K562 (cell line): ENCODE measurements around the gene ENTPD6. TPM values are rescaled to one million over a fixed set of nuclear protein-coding genes. Genes with fewer than 3 reads are reported as not detected.

ENCODE experiments used
- ATAC-seq: fragments of 200-7000 bp; cut with Tn5 transposase; 3 replicates; pipeline ENCODE4 v1.9.1; 2020; ENCODE audit warnings: moderate library complexity
- BruUV-seq: library from RNA; stranded (reverse); fragments of 400-500 nt; replicated peaks from 2 replicates; lab custom pipeline; 2021; lab: Mats Ljungman, UMichigan
- CTCF ChIA-PET: fragments of 300-600 bp; formaldehyde crosslinking; extraction: SDS; loops from one replicate; lab custom pipeline; 2021; ENCODE audit warnings: low intra/inter-chr PET ratio; lab: Yijun Ruan, JAX
- POLR2A ChIA-PET: fragments of 300-600, 350-650 bp; sonication (Branson Sonifier 250); formaldehyde crosslinking; extraction: SDS; loops from one replicate; lab custom pipeline; 2021; ENCODE audit warnings: antibody characterized with exemption, inconsistent platforms; lab: Yijun Ruan, JAX
- DNase-seq, 4 experiments: peaks; one replicate each; pipeline versions ENCODE4 v3.0.0 to v3.0.0-alpha.2; 2011 to 2018; ENCODE audit warnings: low spot score in 3 of 4, mixed read lengths in 3 of 4; ENCODE audit errors: extremely low read depth in 1 of 4
- FAIRE-seq: peaks from 2 replicates; lab custom pipeline; 2011; peaks lifted over from hg19 to GRCh38; lab: Jason Lieb, UNC
- H2AFZ ChIP-seq: 2 replicates; pipeline ENCODE4 v1.6.0; 2011; ENCODE audit warnings: low read depth, low read length, control low read depth, inconsistent platforms
- H3K27ac ChIP-seq: fragments of 200-600 bp; 3 replicates; pipeline ENCODE4 v1.8.0; 2011; ENCODE audit warnings: low read depth, mild to moderate bottlenecking, control low read depth, inconsistent platforms, low read length, moderate library complexity, mixed read lengths; ENCODE audit errors: extremely low read depth
- H3K27me3 ChIP-seq, 2 experiments: fragments of 300-600 bp in 1 of 2; 2 replicates in 1 of 2; 3 replicates in 1 of 2; pipeline versions ENCODE4 v1.6.0 to v1.8.0; 2011; ENCODE audit warnings: inconsistent platforms in 2 of 2, low read length in 2 of 2, mild to moderate bottlenecking in 1 of 2, mixed read lengths in 1 of 2, moderate library complexity in 1 of 2; ENCODE audit not compliant: control insufficient read depth in 2 of 2, insufficient read depth in 2 of 2
- H3K36me3 ChIP-seq: fragments of 300-600 bp; 3 replicates; pipeline ENCODE4 v1.8.0; 2011; ENCODE audit warnings: mild to moderate bottlenecking, low read length, inconsistent platforms; ENCODE audit not compliant: control insufficient read depth, insufficient read depth
- H3K4me1 ChIP-seq, 2 experiments: fragments of 200-600 bp in 1 of 2; replicated peaks in 1 of 2; 2 replicates in 1 of 2; 3 replicates in 1 of 2; pipeline versions ENCODE4 v1.5.1 to v1.8.0; 2011; ENCODE audit warnings: inconsistent platforms in 2 of 2, low read length in 2 of 2, mild to moderate bottlenecking in 1 of 2, mixed read lengths in 1 of 2, moderate library complexity in 1 of 2; ENCODE audit not compliant: control insufficient read depth in 2 of 2, insufficient read depth in 2 of 2
- H3K4me2 ChIP-seq: 2 replicates; pipeline ENCODE4 v1.6.1; 2011; ENCODE audit warnings: low read length, control low read depth, inconsistent platforms, mixed read lengths; ENCODE audit not compliant: insufficient read depth
- H3K4me3 ChIP-seq: fragments of 200-600 bp; sonication (generic), shearing (Covaris generic); 2 replicates; pipeline ENCODE4 v1.5.1; 2016; ENCODE audit warnings: control low read depth, inconsistent platforms
- H3K79me2 ChIP-seq: fragments of 200-600 bp; 3 replicates; pipeline ENCODE4 v1.8.0; 2011; ENCODE audit warnings: low read length, inconsistent platforms; ENCODE audit not compliant: control insufficient read depth, insufficient read depth
- H3K9ac ChIP-seq, 2 experiments: 2 replicates each; pipeline versions ENCODE4 v1.6.0 to v1.6.1; 2011; ENCODE audit warnings: low read depth in 2 of 2, low read length in 2 of 2, control low read depth in 1 of 2, inconsistent platforms in 1 of 2, mild to moderate bottlenecking in 1 of 2, mixed read lengths in 1 of 2; ENCODE audit not compliant: insufficient read depth in 1 of 2
- H3K9me1 ChIP-seq: one replicate; pipeline ENCODE4 v1.6.0; 2011; ENCODE audit warnings: inconsistent platforms, mild to moderate bottlenecking, low read length, moderate library complexity; ENCODE audit not compliant: control insufficient read depth, insufficient read depth
- H3K9me3 ChIP-seq: replicated peaks from 2 replicates; pipeline ENCODE4 v1.5.1; 2011; ENCODE audit warnings: low read depth, low read length, inconsistent platforms; ENCODE audit not compliant: control insufficient read depth, insufficient read depth
- H4K20me1 ChIP-seq: replicated peaks from 2 replicates; pipeline ENCODE4 v1.6.1; 2011; ENCODE audit warnings: low read length, inconsistent platforms, mixed read lengths; ENCODE audit not compliant: control insufficient read depth, insufficient read depth
- CREB5 ChIP-seq: fragments of 250-450 bp; sonication (Bioruptor Pico); IDR thresholded peaks from 2 replicates; pipeline ENCODE4 v1.5.0; 2020; ENCODE audit warnings: mild to moderate bottlenecking
- FOXJ2 ChIP-seq: fragments of 200-800 bp; sonication (Bioruptor generic); IDR thresholded peaks from 2 replicates; pipeline ENCODE4 v1.6.1; 2016; ENCODE audit warnings: missing genetic modification characterization, missing compliant biosample characterization
- POLR3A ChIP-seq: IDR thresholded peaks from 2 replicates; pipeline ENCODE4 v1.6.1; 2011; ENCODE audit warnings: borderline replicate concordance, mild to moderate bottlenecking, moderate library complexity; ENCODE audit not compliant: insufficient read length, insufficient read depth; ENCODE audit errors: extremely low read depth
- RAD21 ChIP-seq, 2 experiments: fragments of 250-450 bp in 1 of 2; fragments of 450-650 bp in 1 of 2; sonication (Bioruptor Pico) in 1 of 2; formaldehyde crosslinking in 1 of 2; IDR thresholded peaks in 1 of 2; conservative IDR thresholded peaks in 1 of 2; 2 replicates each; pipeline versions ENCODE4 v1.4.0 to v1.8.0; 2020 to 2022; ENCODE audit warnings: mild to moderate bottlenecking in 2 of 2, moderate library complexity in 1 of 2
- STAT5B ChIP-seq: fragments of 250-450 bp; sonication (Bioruptor Pico); IDR thresholded peaks from 2 replicates; pipeline ENCODE4 v1.8.0; 2021; ENCODE audit warnings: mild to moderate bottlenecking, inconsistent platforms
- U2AF1 ChIP-seq: fragments of 200-400 bp; formaldehyde crosslinking; optimal IDR thresholded peaks from 2 replicates; pipeline ENCODE3; 2017; ENCODE audit warnings: mild to moderate bottlenecking, low read depth, low read length, moderate library complexity
- ZSCAN32 ChIP-seq: fragments of 450-650 bp; formaldehyde crosslinking; IDR thresholded peaks from 2 replicates; pipeline ENCODE4 v1.4.0; 2020; ENCODE audit warnings: mild to moderate bottlenecking, moderate library complexity
- WGBS: fragments of 100-300 bp; shearing (Covaris generic); methylation state at CpG from one replicate; pipeline ENCODE4 v1.1.6; 2016; ENCODE audit warnings: low coverage, mixed read lengths; ENCODE audit not compliant: insufficient coverage; ENCODE audit errors: missing lambda C conversion rate; 5-methylcytosine and 5-hydroxymethylcytosine counted together
- in situ Hi-C: fragments of 300-500 bp; cut with MboI; formaldehyde crosslinking; loops from 4 replicates; pipeline ENCODE4 v1.15.0; 2018; ENCODE audit warnings: inconsistent platforms, mixed read lengths
- intact Hi-C: fragments of 100-400 bp; cut with micrococcal nuclease; formaldehyde crosslinking; loops from 2 replicates; pipeline ENCODE4 v1.14.2; 2022
- polyA plus RNA-seq, 8 experiments: library from polyadenylated mRNA; depleted of rRNA in 4 of 8; stranded (reverse) in 5 of 8; unstranded in 3 of 8; fragments of >200 nt; fragmentation: Nextera tagmentation in 2 of 8; fragmentation: Illumina TruSeq in 1 of 8; extraction: Ambion mirVana in 2 of 8; extraction: Trizol in 1 of 8; gene quantifications; 2 replicates each; pipeline versions ENCODE4 v1.2.1 to v1.2.3, GENCODE V29; 2011 to 2014; ENCODE audit warnings: inconsistent platforms in 1 of 8, missing spikeins in 1 of 8
- total RNA-seq, 7 experiments: library from RNA; depleted of rRNA in 6 of 7; stranded (reverse); fragments of >200 nt in 6 of 7; fragmentation: Illumina TruSeq in 2 of 7; extraction: Trizol in 2 of 7; gene quantifications; 2 replicates each; pipeline versions ENCODE4 v1.2.1 to v1.2.3, GENCODE V29; 2011 to 2021; ENCODE audit warnings: low replicate concordance in 1 of 7

Gene ENTPD6
- total and polyA plus RNA-seq, 9 of the 15 experiments (the other 6 are each of a cell fraction or from before 2014, with no cell fraction given) = 0.82 to 36.8 (median 22.4) TPM

- no peak for TF ChIP-seq POLR3A
Measured at GRCh38 chr20:25248786-25249172, 53.3 kb downstream of the ENTPD6 start (continued).

- Histone ChIP-seq H3K27ac (no peak overlapping the region), H2AFZ (no peak overlapping the region), H3K9me1 (no peaks in the 10 kb centered on the region), H3K79me2 (peaks cover 22% of the 10 kb centered on the region), H3K36me3 (peaks cover 7% of the 10 kb centered on the region; the same call in 1 of the 3 replicates), H3K9me3 (no peaks in the 10 kb centered on the region), H4K20me1 (no peaks in the 10 kb centered on the region), H3K4me2 (peak overlapping the region; percentile 81), H3K4me3 (peak overlapping the region; percentile 71), H3K4me1 (peaks cover 10 to 21% of the 10 kb centered on the region in 2 experiments; a peak in 4 of 5 replicates), H3K9ac (no peak overlapping the region), H3K27me3 (no peaks in the 10 kb centered on the region)
- intact Hi-C loops = loop anchor here (5.0 kb wide), 1 partner anchor 52 kb away; the partner anchor contains the start of gene ENTPD6
- POLR2A ChIA-PET = no interaction called here
- in situ Hi-C loops = no loop called here
- DNase-seq (no peak), FAIRE-seq (no peak), ATAC-seq (no peak)
- BruUV-seq = TSS peak; percentile 55
- WGBS = 31% methylated on average over 5 of the region's 9 CpGs
- CTCF ChIA-PET = no interaction called here
- TF ChIP-seq ZSCAN32 (CRISPR knock-in tag) = no peak
- no peak for TF ChIP-seq RAD21 (CRISPR knock-in tag; conservative IDR thresholded peaks at IDR 0.05 in 1 of 2, IDR thresholded peaks at IDR 0.05 in 1 of 2)
- no peak for TF ChIP-seq U2AF1
- TF ChIP-seq FOXJ2 (tag) = no peak
- TF ChIP-seq CREB5 (CRISPR knock-in tag) = no peak
- no peak for TF ChIP-seq STAT5B
Measured at GRCh38 chr20:25249198-25249931, 53.9 kb downstream of the ENTPD6 start.
